ENCODE measurements around the gene NPR2. TPM values are rescaled to one million over a fixed set of nuclear protein-coding genes. Genes with fewer than 3 reads are reported as not detected.

Gene NPR2
- total RNA-seq, 1 experiment from 2014 or later: 40.5 TPM

- no peak for TF ChIP-seq CTCF (IDR thresholded peaks at IDR 0.05; ENCODE audit: insufficient read depth in 1 of 2, low read depth in 1 of 2, low read length in 1 of 2, severe bottlenecking in 1 of 2, unreplicated experiment in 1 of 2)
- Histone ChIP-seq H3K36me3 (ENCODE audit: control insufficient read depth, insufficient read depth, low read length) (peaks cover 8% of the 10 kb centered on the region), H3K9me3 (no peaks in the 10 kb centered on the region), H3K4me1 (peaks cover 19% of the 10 kb centered on the region), H3K4me3 (ENCODE audit: low read depth, low read length) (no peak overlapping the region), H3K27me3 (replicated peaks; ENCODE audit: control insufficient read depth, insufficient read depth, low read length) (no peaks in the 10 kb centered on the region)
- peaks cover 76% of the 10 kb centered on the region for H3K36me3 Mint-ChIP-seq (ENCODE audit: insufficient read depth, unreplicated experiment)
- no peaks in the 10 kb centered on the region for H3K9me3 Mint-ChIP-seq (ENCODE audit: unreplicated experiment)
- H3K27me3 Mint-ChIP-seq (ENCODE audit: insufficient read depth, unreplicated experiment): no peaks in the 10 kb centered on the region
- CTCF ChIA-PET: no interaction called here
- H3K27ac Mint-ChIP-seq (ENCODE audit: unreplicated experiment): no peak overlapping the region
- intact Hi-C loops (cut with micrococcal nuclease; ENCODE audit: unreplicated experiment): no loop called here
- POLR2A ChIA-PET: no interaction called here
- no TSS peak for BruUV-seq (replicated peaks)
- H3K4me1 Mint-ChIP-seq (ENCODE audit: low read depth, unreplicated experiment): peaks cover 16% of the 10 kb centered on the region
- DNase-seq: no peak
- no peak overlapping the region for H3K4me3 Mint-ChIP-seq (ENCODE audit: unreplicated experiment)
Measured at GRCh38 chr9:35743880-35744518, 47.4 kb upstream of the NPR2 start.

GRCh38 chr9:35745569-35745968 lies 45.8 kb upstream of the NPR2 start:
- peaks cover 22% of the 10 kb centered on the region for H3K4me1 Mint-ChIP-seq (ENCODE audit: low read depth, unreplicated experiment)
- CTCF ChIA-PET: interaction anchor here (0.6 to 2.0 kb wide), 3 partner anchors 9 to 43 kb away, joined by 4 to 9 read pairs (median 4); no protein-coding TSS in a partner anchor
- no peaks in the 10 kb centered on the region for H3K9me3 Mint-ChIP-seq (ENCODE audit: unreplicated experiment)
- no peak for DNase-seq
- H3K27ac Mint-ChIP-seq (ENCODE audit: unreplicated experiment): no peak overlapping the region
- no peak for TF ChIP-seq CTCF (IDR thresholded peaks at IDR 0.05; ENCODE audit: insufficient read depth in 1 of 2, low read depth in 1 of 2, low read length in 1 of 2, severe bottlenecking in 1 of 2, unreplicated experiment in 1 of 2)
- H3K36me3 ChIP-seq (ENCODE audit: control insufficient read depth, insufficient read depth, low read length): peaks cover 8% of the 10 kb centered on the region
- BruUV-seq (replicated peaks): no TSS peak
- POLR2A ChIA-PET: interaction anchor here (0.6 kb wide), 3 partner anchors 9 to 36 kb away, joined by 5 to 11 read pairs (median 8); partner anchors contain the start of genes CREB3 and TLN1
- H3K36me3 Mint-ChIP-seq (ENCODE audit: insufficient read depth, unreplicated experiment): peaks cover 61% of the 10 kb centered on the region
- H3K4me3 ChIP-seq (ENCODE audit: low read depth, low read length): no peak overlapping the region
- H3K9me3 ChIP-seq: no peaks in the 10 kb centered on the region
- H3K4me3 Mint-ChIP-seq (ENCODE audit: unreplicated experiment): peak overlapping the region; percentile 86
- intact Hi-C loops (cut with micrococcal nuclease; ENCODE audit: unreplicated experiment): loop anchor here (5.0 kb wide), 1 partner anchor 72 kb away; the partner anchor contains the start of gene HINT2
- peaks cover 23% of the 10 kb centered on the region for H3K4me1 ChIP-seq
- no peaks in the 10 kb centered on the region for H3K27me3 Mint-ChIP-seq (ENCODE audit: insufficient read depth, unreplicated experiment)
- H3K27me3 ChIP-seq (replicated peaks; ENCODE audit: control insufficient read depth, insufficient read depth, low read length): no peaks in the 10 kb centered on the region

- DNase-seq: peak in 1 of 2 experiments; percentile 49
- CTCF ChIA-PET: interaction anchor here (0.8 to 3.4 kb wide), 6 partner anchors 10 to 50 kb away, joined by 3 to 11 read pairs (median 4); no protein-coding TSS in a partner anchor
- no peaks in the 10 kb centered on the region for H3K9me3 ChIP-seq
- Mint-ChIP-seq H3K27ac (ENCODE audit: unreplicated experiment) (peak overlapping the region; percentile 25), H3K36me3 (ENCODE audit: insufficient read depth, unreplicated experiment) (peaks cover 52% of the 10 kb centered on the region), H3K27me3 (ENCODE audit: insufficient read depth, unreplicated experiment) (no peaks in the 10 kb centered on the region), H3K9me3 (ENCODE audit: unreplicated experiment) (no peaks in the 10 kb centered on the region), H3K4me3 (ENCODE audit: unreplicated experiment) (peak overlapping the region; percentile 86), H3K4me1 (ENCODE audit: low read depth, unreplicated experiment) (peaks cover 22% of the 10 kb centered on the region)
- H3K36me3 ChIP-seq (ENCODE audit: control insufficient read depth, insufficient read depth, low read length): peaks cover 11% of the 10 kb centered on the region
- TF ChIP-seq CTCF (IDR thresholded peaks at IDR 0.05; ENCODE audit: insufficient read depth in 1 of 2, low read depth in 1 of 2, low read length in 1 of 2, severe bottlenecking in 1 of 2, unreplicated experiment in 1 of 2): no peak
- H3K4me3 ChIP-seq (ENCODE audit: low read depth, low read length): peak overlapping the region; percentile 89
- H3K27me3 ChIP-seq (replicated peaks; ENCODE audit: control insufficient read depth, insufficient read depth, low read length): no peaks in the 10 kb centered on the region
- BruUV-seq (replicated peaks): no TSS peak
- POLR2A ChIA-PET: interaction anchor here (0.7 to 4.1 kb wide), 4 partner anchors 10 to 25 kb away, joined by 3 to 41 read pairs (median 4); partner anchors contain the start of genes CREB3 and TLN1
- intact Hi-C loops (cut with micrococcal nuclease; ENCODE audit: unreplicated experiment): loop anchor here (1.0 to 5.0 kb wide), 2 partner anchors 10 to 71 kb away; partner anchors contain the start of gene HINT2
- peaks cover 23% of the 10 kb centered on the region for H3K4me1 ChIP-seq
Measured at GRCh38 chr9:35746583-35746982, 44.8 kb upstream of the NPR2 start.

Measured in Caco-2 (cell line).